Calu3 (cell line): ENCODE results near the gene RNF135. TPM values are rescaled to one million over a fixed set of nuclear protein-coding genes. Genes with fewer than 3 reads are reported as not detected.

Experiments
- BruUV-seq: library from RNA; stranded (reverse); fragments of 400-500 nt; replicated peaks from 2 replicates; lab custom pipeline; 2021; lab: Mats Ljungman, UMichigan
- CTCF ChIA-PET: fragments of 300-600 bp; sonication (Branson Sonifier 250); formaldehyde crosslinking; loops from one replicate; lab custom pipeline; 2022; ENCODE audit warnings: antibody characterized with exemption; lab: Charles Lee
- DNase-seq: peaks from one replicate; pipeline ENCODE4 v3.0.0; 2022
- H3K27ac Mint-ChIP-seq: one replicate; pipeline ENCODE4 v1.8.0; 2022; ENCODE audit warnings: mixed read lengths; ENCODE audit not compliant: unreplicated experiment
- H3K27me3 Mint-ChIP-seq: one replicate; pipeline ENCODE4 v1.8.0; 2022; ENCODE audit warnings: mixed read lengths; ENCODE audit not compliant: unreplicated experiment
- H3K36me3 Mint-ChIP-seq: one replicate; pipeline ENCODE4 v1.8.0; 2022; ENCODE audit warnings: mild to moderate bottlenecking, moderate library complexity, mixed read lengths; ENCODE audit not compliant: insufficient read depth, unreplicated experiment
- H3K4me1 Mint-ChIP-seq: one replicate; pipeline ENCODE4 v1.8.0; 2022; ENCODE audit warnings: mild to moderate bottlenecking, low read depth, mixed read lengths; ENCODE audit not compliant: unreplicated experiment
- H3K4me3 Mint-ChIP-seq: one replicate; pipeline ENCODE4 v1.8.0; 2022; ENCODE audit warnings: mild to moderate bottlenecking, low read depth, moderate library complexity, mixed read lengths; ENCODE audit not compliant: unreplicated experiment
- H3K9me3 Mint-ChIP-seq: one replicate; pipeline ENCODE4 v1.8.0; 2022; ENCODE audit warnings: low read depth, mixed read lengths; ENCODE audit not compliant: unreplicated experiment
- CTCF ChIP-seq: fragments of 200-600 bp; IDR thresholded peaks from one replicate; pipeline ENCODE4 v1.8.0; 2022; ENCODE audit warnings: antibody characterized with exemption; ENCODE audit not compliant: unreplicated experiment
- intact Hi-C: fragments of 100-400 bp; cut with micrococcal nuclease; formaldehyde crosslinking; loops from one replicate; pipeline ENCODE4 v1.10.0; 2022; ENCODE audit not compliant: unreplicated experiment
- total RNA-seq: library from RNA; stranded (reverse); gene quantifications from 2 replicates; pipeline ENCODE4 v1.2.3, GENCODE V29; 2022

Gene RNF135
- total RNA-seq, 1 experiment from 2014 or later = 7.5 TPM

DNA sequence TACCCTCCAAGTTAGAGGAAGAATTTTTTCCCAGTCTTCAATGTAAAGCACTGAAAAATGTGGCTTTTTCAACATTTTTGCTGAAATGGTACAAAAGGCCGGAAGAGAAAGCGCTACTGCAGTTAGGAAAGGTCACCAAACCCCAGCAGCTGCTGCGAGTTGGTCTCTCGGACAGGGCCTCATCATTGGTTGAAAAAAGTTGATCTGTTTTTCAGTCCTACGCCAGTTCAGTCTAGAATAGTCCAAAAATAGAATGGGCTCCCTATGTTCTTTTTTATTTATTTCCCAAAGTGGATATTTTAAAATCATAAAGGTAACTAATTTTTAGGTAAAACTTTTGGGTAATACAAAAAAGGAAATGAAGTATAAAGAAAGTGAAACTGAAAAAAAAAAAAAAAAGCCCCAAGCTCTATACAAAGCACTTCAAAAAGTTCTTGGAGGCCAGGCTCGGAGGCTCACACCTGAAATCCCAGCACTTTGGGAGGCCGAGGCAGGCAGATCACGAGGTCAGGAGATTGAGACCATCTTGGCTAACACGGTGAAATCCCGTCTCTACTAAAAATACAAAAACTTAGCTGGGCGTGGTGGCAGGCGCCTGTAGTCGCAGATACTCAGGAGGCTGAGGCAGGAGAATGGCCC lies 31.7 kb upstream of the RNF135 start:
- intact Hi-C loops = no loop called here
- no peak for TF ChIP-seq CTCF
- no peak overlapping the region for H3K27ac Mint-ChIP-seq
- DNase-seq = no peak
- H3K4me3 Mint-ChIP-seq = no peak overlapping the region
- H3K27me3 Mint-ChIP-seq = peaks cover 24% of the 10 kb centered on the region
- no peaks in the 10 kb centered on the region for H3K36me3 Mint-ChIP-seq
- CTCF ChIA-PET = interaction anchor here (0.7 kb wide), 1 partner anchor 13 kb away, joined by 4 read pairs; no protein-coding TSS in a partner anchor
- no peaks in the 10 kb centered on the region for H3K9me3 Mint-ChIP-seq
- H3K4me1 Mint-ChIP-seq = no peaks in the 10 kb centered on the region
- BruUV-seq = no TSS peak

GRCh38 chr17:30942308-30943079 lies 28.3 kb upstream of the RNF135 start:
- intact Hi-C loops = no loop called here
- Mint-ChIP-seq H3K27me3 (no peaks in the 10 kb centered on the region), H3K9me3 (no peaks in the 10 kb centered on the region), H3K4me3 (no peak overlapping the region), H3K27ac (no peak overlapping the region), H3K4me1 (no peaks in the 10 kb centered on the region), H3K36me3 (no peaks in the 10 kb centered on the region)
- no peak for DNase-seq
- CTCF ChIA-PET = no interaction called here
- TF ChIP-seq CTCF = no peak
- no TSS peak for BruUV-seq

- no peak for DNase-seq
- BruUV-seq = no TSS peak
- no peaks in the 10 kb centered on the region for H3K36me3 Mint-ChIP-seq
- no peak overlapping the region for H3K4me3 Mint-ChIP-seq
- intact Hi-C loops = no loop called here
- no peaks in the 10 kb centered on the region for H3K9me3 Mint-ChIP-seq
- no peak overlapping the region for H3K27ac Mint-ChIP-seq
- H3K4me1 Mint-ChIP-seq = no peaks in the 10 kb centered on the region
- CTCF ChIA-PET = no interaction called here
- H3K27me3 Mint-ChIP-seq = no peaks in the 10 kb centered on the region
- no peak for TF ChIP-seq CTCF
Measured at GRCh38 chr17:30947796-30948195, 23.0 kb upstream of the RNF135 start.

DNA sequence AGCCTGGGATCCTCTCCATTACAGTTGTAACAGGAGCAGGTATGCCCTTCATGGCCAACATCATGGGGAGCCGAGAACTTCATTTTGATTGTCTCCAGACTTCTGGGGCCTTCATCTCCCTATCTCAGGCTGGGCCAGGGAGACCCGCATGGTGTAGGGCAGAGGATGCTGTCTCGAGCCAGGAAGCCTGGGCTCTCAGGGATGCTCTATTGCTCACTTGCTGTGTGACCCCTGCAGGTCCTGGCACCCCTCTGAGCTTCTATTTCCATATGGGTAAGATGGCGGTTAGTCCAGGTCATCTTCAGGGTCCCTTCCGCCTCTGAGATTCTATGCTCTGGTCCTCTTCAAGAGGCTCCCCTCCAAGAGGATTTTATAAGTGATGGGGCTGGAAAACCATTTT lies 20.6 kb upstream of the RNF135 start:
- no peak for DNase-seq
- TF ChIP-seq CTCF = no peak
- CTCF ChIA-PET = no interaction called here
- no TSS peak for BruUV-seq
- H3K27me3 Mint-ChIP-seq = no peaks in the 10 kb centered on the region
- no peaks in the 10 kb centered on the region for H3K4me1 Mint-ChIP-seq
- no peaks in the 10 kb centered on the region for H3K9me3 Mint-ChIP-seq
- no peak overlapping the region for H3K27ac Mint-ChIP-seq
- no peak overlapping the region for H3K4me3 Mint-ChIP-seq
- intact Hi-C loops = no loop called here
- no peaks in the 10 kb centered on the region for H3K36me3 Mint-ChIP-seq
